NCI-H2196 (cell line): ENCODE results near the gene RGPD8.
"Not testable (repeated sequence)": the region's sequence is repeated elsewhere in the genome, so short reads cannot be mapped to it uniquely, and the experiment has no call there.

Source experiments
- DNase-seq: peaks from one replicate; lab custom pipeline; 2025; ENCODE audit not compliant: unreplicated experiment; lab: John Stamatoyannopoulos, UW

Gene RGPD8

GRCh38 chr2:112435716-112436431, 2.4 kb upstream of the RGPD8 start:
- not testable (repeated sequence) for DNase-seq

- DNase-seq: not testable (repeated sequence)
Observed at GRCh38 chr2:112434890-112435715, 1.7 kb upstream of the RGPD8 start.

- DNase-seq: no peak
Observed at GRCh38 chr2:112433932-112434730, 686 bp upstream of the RGPD8 start.

- DNase-seq: not testable (repeated sequence)
Observed at GRCh38 chr2:112432735-112433479, 538 bp downstream of the RGPD8 start.

GRCh38 chr2:112432390-112432734, 1.1 kb downstream of the RGPD8 start:
- not testable (repeated sequence) for DNase-seq

- not testable (repeated sequence) for DNase-seq
Observed at GRCh38 chr2:112431587-112432295, 1.7 kb downstream of the RGPD8 start.

- not testable (repeated sequence) for DNase-seq
Observed at GRCh38 chr2:112424553-112424952, 8.9 kb downstream of the RGPD8 start.

- DNase-seq: not testable (repeated sequence)
Observed at GRCh38 chr2:112416860-112417259, 16.6 kb downstream of the RGPD8 start.

- DNase-seq: not testable (repeated sequence)
Observed at GRCh38 chr2:112360055-112360454, 73.4 kb downstream of the RGPD8 start.

GRCh38 chr2:112354335-112354734, 79.1 kb downstream of the RGPD8 start:
- DNase-seq: not testable (repeated sequence)

- not testable (repeated sequence) for DNase-seq
Observed at GRCh38 chr2:112352809-112353603, 80.4 kb downstream of the RGPD8 start.

- DNase-seq: not testable (repeated sequence)
Observed at GRCh38 chr2:112352292-112352691, 81.2 kb downstream of the RGPD8 start.

GRCh38 chr2:112345030-112346027, 88.1 kb downstream of the RGPD8 start:
- DNase-seq: no peak

GRCh38 chr2:112343827-112344585, 89.4 kb downstream of the RGPD8 start:
- DNase-seq: peak; percentile 32

GRCh38 chr2:112342067-112342550, 91.3 kb downstream of the RGPD8 start:
- no peak for DNase-seq

GRCh38 chr2:112340475-112341267, 92.8 kb downstream of the RGPD8 start:
- no peak for DNase-seq
